K562 (cell line): ENCODE results near the gene SLC32A1. TPM values are rescaled to one million over a fixed set of nuclear protein-coding genes. Genes with fewer than 3 reads are reported as not detected.

Experiments used
- ETS1 ChIP-seq: conservative IDR thresholded peaks from 2 replicates; pipeline ENCODE4 v1.6.1; 2011; ENCODE audit warnings: low read depth, mild to moderate bottlenecking, low read length; ENCODE audit not compliant: control insufficient read depth
- ETS2 ChIP-seq: IDR thresholded peaks from 2 replicates; pipeline ENCODE4 v1.6.1; 2016; ENCODE audit warnings: borderline replicate concordance, missing genetic modification characterization, mild to moderate bottlenecking, moderate library complexity, missing compliant biosample characterization; ENCODE audit not compliant: poor library complexity, severe bottlenecking
- HEY1 ChIP-seq: fragments of 250-450 bp; sonication (Bioruptor Pico); IDR thresholded peaks from 2 replicates; pipeline ENCODE4 v1.5.0; 2020; ENCODE audit warnings: mild to moderate bottlenecking, moderate library complexity, borderline replicate concordance
- NFIC ChIP-seq: fragments of 450-650 bp; IDR thresholded peaks from 2 replicates; pipeline ENCODE4 v1.6.1; 2017; ENCODE audit warnings: mild to moderate bottlenecking, inconsistent platforms
- ZMIZ1 ChIP-seq, 2 experiments: fragments of 150-350 bp in 1 of 2; IDR thresholded peaks; 2 replicates each; pipeline ENCODE4 v1.6.1; 2012 to 2016; ENCODE audit warnings: low read depth in 2 of 2, low read length in 2 of 2, mild to moderate bottlenecking in 1 of 2, moderate library complexity in 1 of 2
- ZNF655 ChIP-seq: fragments of 250-450 bp; sonication (Bioruptor Pico); IDR thresholded peaks from 2 replicates; pipeline ENCODE4 v1.5.0; 2021
- polyA plus RNA-seq, 8 experiments: library from polyadenylated mRNA; depleted of rRNA in 4 of 8; stranded (reverse) in 5 of 8; unstranded in 3 of 8; fragments of >200 nt; fragmentation: Nextera tagmentation in 2 of 8; fragmentation: Illumina TruSeq in 1 of 8; extraction: Ambion mirVana in 2 of 8; extraction: Trizol in 1 of 8; gene quantifications; 2 replicates each; pipeline versions ENCODE4 v1.2.1 to v1.2.3, GENCODE V29; 2011 to 2014; ENCODE audit warnings: inconsistent platforms in 1 of 8, missing spikeins in 1 of 8
- total RNA-seq, 7 experiments: library from RNA; depleted of rRNA in 6 of 7; stranded (reverse); fragments of >200 nt in 6 of 7; fragmentation: Illumina TruSeq in 2 of 7; extraction: Trizol in 2 of 7; gene quantifications; 2 replicates each; pipeline versions ENCODE4 v1.2.1 to v1.2.3, GENCODE V29; 2011 to 2021; ENCODE audit warnings: low replicate concordance in 1 of 7
- TF ChIP-seq, protein P1 (sequence below), 2 experiments: IDR thresholded peaks; 2 replicates each; pipeline ENCODE4 v1.6.1; 2012; ENCODE audit warnings: improper control_type of control experiment in 2 of 2, low read depth in 2 of 2, low read length in 2 of 2, borderline replicate concordance in 1 of 2
- TF ChIP-seq, protein P2 (sequence below): fragments of 450-650 bp; IDR thresholded peaks from 2 replicates; pipeline ENCODE4 v1.6.1; 2017; ENCODE audit warnings: antibody characterized with exemption, mild to moderate bottlenecking

SLC32A1 gene
- total and polyA plus RNA-seq, 9 of the 15 experiments (the other 6 are each of a cell fraction or from before 2014, with no cell fraction given): not detected

- TF ChIP-seq, protein P1, sequence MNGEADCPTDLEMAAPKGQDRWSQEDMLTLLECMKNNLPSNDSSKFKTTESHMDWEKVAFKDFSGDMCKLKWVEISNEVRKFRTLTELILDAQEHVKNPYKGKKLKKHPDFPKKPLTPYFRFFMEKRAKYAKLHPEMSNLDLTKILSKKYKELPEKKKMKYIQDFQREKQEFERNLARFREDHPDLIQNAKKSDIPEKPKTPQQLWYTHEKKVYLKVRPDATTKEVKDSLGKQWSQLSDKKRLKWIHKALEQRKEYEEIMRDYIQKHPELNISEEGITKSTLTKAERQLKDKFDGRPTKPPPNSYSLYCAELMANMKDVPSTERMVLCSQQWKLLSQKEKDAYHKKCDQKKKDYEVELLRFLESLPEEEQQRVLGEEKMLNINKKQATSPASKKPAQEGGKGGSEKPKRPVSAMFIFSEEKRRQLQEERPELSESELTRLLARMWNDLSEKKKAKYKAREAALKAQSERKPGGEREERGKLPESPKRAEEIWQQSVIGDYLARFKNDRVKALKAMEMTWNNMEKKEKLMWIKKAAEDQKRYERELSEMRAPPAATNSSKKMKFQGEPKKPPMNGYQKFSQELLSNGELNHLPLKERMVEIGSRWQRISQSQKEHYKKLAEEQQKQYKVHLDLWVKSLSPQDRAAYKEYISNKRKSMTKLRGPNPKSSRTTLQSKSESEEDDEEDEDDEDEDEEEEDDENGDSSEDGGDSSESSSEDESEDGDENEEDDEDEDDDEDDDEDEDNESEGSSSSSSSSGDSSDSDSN (IDR thresholded peaks at IDR 0.05; ENCODE audit: borderline replicate concordance in 1 of 2, low read depth in 2 of 2, low read length in 2 of 2): no peak
- TF ChIP-seq ZNF655: no peak
- no peak for TF ChIP-seq ETS2 (tag)
- no peak for TF ChIP-seq HEY1 (CRISPR knock-in tag)
- TF ChIP-seq ETS1: no peak
- TF ChIP-seq, protein P2, sequence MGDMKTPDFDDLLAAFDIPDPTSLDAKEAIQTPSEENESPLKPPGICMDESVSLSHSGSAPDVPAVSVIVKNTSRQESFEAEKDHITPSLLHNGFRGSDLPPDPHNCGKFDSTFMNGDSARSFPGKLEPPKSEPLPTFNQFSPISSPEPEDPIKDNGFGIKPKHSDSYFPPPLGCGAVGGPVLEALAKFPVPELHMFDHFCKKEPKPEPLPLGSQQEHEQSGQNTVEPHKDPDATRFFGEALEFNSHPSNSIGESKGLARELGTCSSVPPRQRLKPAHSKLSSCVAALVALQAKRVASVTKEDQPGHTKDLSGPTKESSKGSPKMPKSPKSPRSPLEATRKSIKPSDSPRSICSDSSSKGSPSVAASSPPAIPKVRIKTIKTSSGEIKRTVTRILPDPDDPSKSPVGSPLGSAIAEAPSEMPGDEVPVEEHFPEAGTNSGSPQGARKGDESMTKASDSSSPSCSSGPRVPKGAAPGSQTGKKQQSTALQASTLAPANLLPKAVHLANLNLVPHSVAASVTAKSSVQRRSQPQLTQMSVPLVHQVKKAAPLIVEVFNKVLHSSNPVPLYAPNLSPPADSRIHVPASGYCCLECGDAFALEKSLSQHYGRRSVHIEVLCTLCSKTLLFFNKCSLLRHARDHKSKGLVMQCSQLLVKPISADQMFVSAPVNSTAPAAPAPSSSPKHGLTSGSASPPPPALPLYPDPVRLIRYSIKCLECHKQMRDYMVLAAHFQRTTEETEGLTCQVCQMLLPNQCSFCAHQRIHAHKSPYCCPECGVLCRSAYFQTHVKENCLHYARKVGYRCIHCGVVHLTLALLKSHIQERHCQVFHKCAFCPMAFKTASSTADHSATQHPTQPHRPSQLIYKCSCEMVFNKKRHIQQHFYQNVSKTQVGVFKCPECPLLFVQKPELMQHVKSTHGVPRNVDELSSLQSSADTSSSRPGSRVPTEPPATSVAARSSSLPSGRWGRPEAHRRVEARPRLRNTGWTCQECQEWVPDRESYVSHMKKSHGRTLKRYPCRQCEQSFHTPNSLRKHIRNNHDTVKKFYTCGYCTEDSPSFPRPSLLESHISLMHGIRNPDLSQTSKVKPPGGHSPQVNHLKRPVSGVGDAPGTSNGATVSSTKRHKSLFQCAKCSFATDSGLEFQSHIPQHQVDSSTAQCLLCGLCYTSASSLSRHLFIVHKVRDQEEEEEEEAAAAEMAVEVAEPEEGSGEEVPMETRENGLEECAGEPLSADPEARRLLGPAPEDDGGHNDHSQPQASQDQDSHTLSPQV: no peak
- TF ChIP-seq ZMIZ1 (IDR thresholded peaks at IDR 0.05; ENCODE audit: low read depth in 2 of 2, low read length in 2 of 2): no peak
- no peak for TF ChIP-seq NFIC
- TF ChIP-seq, all 486 proteins: peak for 0
Measured at GRCh38 chr20:38700926-38701325, 23.4 kb upstream of the SLC32A1 start (continued).
